ENCODE results near the gene PNKD. TPM values are rescaled to one million over a fixed set of nuclear protein-coding genes. Genes with fewer than 3 reads are reported as not detected.

Gene PNKD
- total RNA-seq, 2 experiments from 2014 or later, result 20.4 to 21.4 TPM

DNA sequence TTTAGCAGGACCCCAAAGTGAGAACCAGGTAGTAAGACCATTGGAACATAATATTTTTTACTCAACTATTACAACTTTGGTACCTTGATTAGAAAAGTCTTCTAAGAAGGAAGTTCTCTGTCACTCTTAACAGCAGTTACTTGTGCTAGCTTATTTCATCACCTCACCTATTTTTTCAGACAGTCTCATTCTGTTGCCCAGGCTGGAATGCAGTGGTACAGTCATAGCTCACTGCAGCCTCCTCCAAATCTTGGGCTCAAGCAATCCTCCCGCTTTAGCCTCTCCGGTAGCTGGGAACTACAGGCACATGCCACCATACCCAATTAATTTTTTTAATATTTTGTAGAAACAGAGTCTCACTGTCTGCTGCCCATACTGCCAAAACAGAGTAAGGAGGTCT, 35.3 kb upstream of the PNKD start:
- Mint-ChIP-seq H3K27me3 (ENCODE audit: low read depth) (no peaks in the 10 kb centered on the region), H3K27ac (peak overlapping the region; percentile 65), H3K4me3 (no peak overlapping the region), H3K36me3 (ENCODE audit: low read depth) (peaks cover 73% of the 10 kb centered on the region), H3K9me3 (no peaks in the 10 kb centered on the region), H3K4me1 (ENCODE audit: low read depth) (peaks cover 31% of the 10 kb centered on the region)
- DNase-seq, result no peak
- CTCF ChIA-PET, result interaction anchor here (0.6 to 1.3 kb wide), 3 partner anchors 9 to 37 kb away, joined by 3 to 4 read pairs (median 3); no protein-coding TSS in a partner anchor
- intact Hi-C loops (cut with micrococcal nuclease), result no loop called here

DNA sequence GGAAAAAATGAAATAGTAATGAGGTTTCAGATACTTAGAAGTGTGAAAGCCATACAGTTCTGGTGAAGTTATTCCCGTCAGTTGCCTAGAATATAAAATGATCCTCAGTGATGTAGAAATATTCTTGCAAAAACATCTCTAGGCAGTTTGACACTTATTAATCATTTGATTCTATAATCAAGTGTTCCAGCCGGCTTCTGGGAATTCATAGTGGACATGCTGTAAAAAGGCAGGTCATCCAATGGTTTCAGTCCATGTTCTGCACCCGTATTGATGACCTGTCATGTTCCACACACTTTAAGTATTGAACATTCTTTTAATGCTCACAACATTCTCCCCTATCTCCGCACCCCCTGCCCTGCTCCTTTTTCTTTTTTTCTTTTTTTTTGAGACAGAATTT, 33.5 kb upstream of the PNKD start:
- Mint-ChIP-seq H3K9me3 (no peaks in the 10 kb centered on the region), H3K36me3 (ENCODE audit: low read depth) (peaks cover 67% of the 10 kb centered on the region), H3K27me3 (ENCODE audit: low read depth) (no peaks in the 10 kb centered on the region), H3K4me3 (no peak overlapping the region), H3K27ac (no peak overlapping the region), H3K4me1 (ENCODE audit: low read depth) (peaks cover 16% of the 10 kb centered on the region)
- CTCF ChIA-PET, result interaction anchor here (0.7 to 1.9 kb wide), 2 partner anchors 20 to 1058 kb away, joined by 3 to 9 read pairs; no protein-coding TSS in a partner anchor
- intact Hi-C loops (cut with micrococcal nuclease), result no loop called here
- DNase-seq, result no peak

DNA sequence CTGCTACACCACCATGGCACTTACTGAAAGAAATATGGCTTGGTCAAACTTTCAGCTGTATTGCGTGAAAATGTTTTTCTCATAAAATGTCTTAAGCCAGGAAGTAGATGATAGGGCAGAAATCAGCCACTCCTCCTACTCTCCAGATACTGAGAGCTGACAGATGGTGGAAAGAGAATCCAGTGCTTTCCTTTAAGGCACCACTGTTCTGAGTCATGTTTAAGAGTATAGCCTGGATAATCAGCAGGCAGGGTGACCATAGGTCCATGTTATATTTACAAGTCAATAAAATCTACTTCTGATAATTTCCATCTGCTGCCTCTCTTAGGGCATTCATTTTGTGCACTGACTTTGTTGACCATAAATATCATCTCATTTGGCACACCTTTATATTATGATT, 31.4 kb upstream of the PNKD start:
- Mint-ChIP-seq H3K4me1 (ENCODE audit: low read depth) (peaks cover 11% of the 10 kb centered on the region), H3K9me3 (no peaks in the 10 kb centered on the region), H3K27ac (peak overlapping the region; percentile 41), H3K27me3 (ENCODE audit: low read depth) (no peaks in the 10 kb centered on the region), H3K4me3 (no peak overlapping the region), H3K36me3 (ENCODE audit: low read depth) (peaks cover 62% of the 10 kb centered on the region)
- DNase-seq, result no peak
- intact Hi-C loops (cut with micrococcal nuclease), result no loop called here
- CTCF ChIA-PET, result no interaction called here

DNA sequence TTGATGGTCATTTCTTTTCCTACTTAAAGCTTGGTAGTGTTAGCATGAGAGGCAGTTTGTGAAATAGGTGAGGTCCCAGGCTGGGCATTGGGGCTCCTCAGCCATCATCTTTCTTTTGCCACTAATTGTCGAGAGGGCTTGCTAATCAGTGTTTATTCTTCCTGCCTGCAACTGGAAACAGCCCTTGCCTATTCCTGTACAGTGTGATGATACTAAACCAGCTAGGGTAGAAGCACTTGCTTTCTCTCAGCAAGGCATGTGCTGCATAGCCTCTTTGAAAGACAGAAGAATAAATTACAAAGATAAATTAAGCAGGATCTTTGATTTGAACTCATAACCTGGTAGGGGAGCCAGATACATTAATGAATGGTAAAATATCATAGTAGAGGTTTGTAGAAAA, 26.1 kb upstream of the PNKD start:
- peak overlapping the region; percentile 46 for H3K27ac Mint-ChIP-seq
- no peak overlapping the region for H3K4me3 Mint-ChIP-seq
- H3K27me3 Mint-ChIP-seq (ENCODE audit: low read depth), result no peaks in the 10 kb centered on the region
- H3K9me3 Mint-ChIP-seq, result no peaks in the 10 kb centered on the region
- DNase-seq, result no peak
- intact Hi-C loops (cut with micrococcal nuclease), result no loop called here
- H3K36me3 Mint-ChIP-seq (ENCODE audit: low read depth), result peaks cover 59% of the 10 kb centered on the region
- H3K4me1 Mint-ChIP-seq (ENCODE audit: low read depth), result peaks cover 6% of the 10 kb centered on the region
- CTCF ChIA-PET, result interaction anchor here (1.1 to 4.8 kb wide), 4 partner anchors 9 to 14 kb away, joined by 3 to 24 read pairs (median 14); no protein-coding TSS in a partner anchor

DNA sequence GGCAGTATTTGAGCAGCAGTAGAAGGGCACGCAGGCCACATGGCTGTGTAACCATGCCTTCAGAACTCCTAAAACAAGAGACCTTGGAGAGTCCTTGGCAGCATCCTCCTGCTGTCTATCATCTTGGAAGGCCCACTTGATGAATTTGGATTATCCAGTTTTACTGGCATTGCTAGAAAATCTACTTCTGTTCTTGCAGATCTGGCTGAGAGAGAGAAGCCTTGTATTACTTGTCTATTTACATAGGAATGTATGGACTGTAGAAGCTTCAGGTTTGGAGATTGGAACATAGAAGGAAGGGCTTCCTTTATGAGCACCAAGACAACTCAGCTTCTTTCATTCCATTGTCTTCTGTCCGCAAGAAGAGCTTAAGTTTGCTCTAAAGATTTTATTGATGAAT, 25.7 kb upstream of the PNKD start:
- DNase-seq, result no peak
- no peak overlapping the region for H3K4me3 Mint-ChIP-seq
- H3K36me3 Mint-ChIP-seq (ENCODE audit: low read depth), result peaks cover 60% of the 10 kb centered on the region
- peak overlapping the region; percentile 46 for H3K27ac Mint-ChIP-seq
- no peaks in the 10 kb centered on the region for H3K9me3 Mint-ChIP-seq
- peaks cover 6% of the 10 kb centered on the region for H3K4me1 Mint-ChIP-seq (ENCODE audit: low read depth)
- H3K27me3 Mint-ChIP-seq (ENCODE audit: low read depth), result no peaks in the 10 kb centered on the region
- CTCF ChIA-PET, result interaction anchor here (1.1 to 4.8 kb wide), 4 partner anchors 10 to 15 kb away, joined by 3 to 24 read pairs (median 14); no protein-coding TSS in a partner anchor
- intact Hi-C loops (cut with micrococcal nuclease), result no loop called here

DNA sequence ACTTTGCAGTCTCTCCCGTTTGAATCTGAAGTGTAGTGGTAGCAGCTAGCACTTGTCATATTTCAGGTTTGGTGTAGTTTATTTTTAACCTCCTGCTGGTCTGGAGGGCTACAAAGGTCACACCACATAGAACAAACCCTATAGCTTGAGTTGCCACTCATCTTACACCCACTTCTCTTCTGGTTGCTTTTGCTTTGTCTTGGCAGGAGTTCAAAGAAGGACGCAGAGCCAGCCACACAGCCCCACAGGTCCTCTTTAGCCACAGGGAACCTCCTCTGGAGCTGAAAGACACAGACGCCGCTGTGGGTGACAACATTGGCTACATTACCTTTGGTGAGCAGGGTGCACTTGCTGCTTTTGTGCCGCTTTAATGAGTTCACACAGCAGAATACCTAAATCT, 25.1 kb upstream of the PNKD start:
- no peaks in the 10 kb centered on the region for H3K9me3 Mint-ChIP-seq
- DNase-seq, result no peak
- CTCF ChIA-PET, result interaction anchor here (1.3 to 4.8 kb wide), 3 partner anchors 12 to 15 kb away, joined by 4 to 24 read pairs (median 23); no protein-coding TSS in a partner anchor
- H3K4me1 Mint-ChIP-seq (ENCODE audit: low read depth), result peaks cover 5% of the 10 kb centered on the region
- H3K27ac Mint-ChIP-seq, result peak overlapping the region; percentile 46
- no peak overlapping the region for H3K4me3 Mint-ChIP-seq
- peaks cover 61% of the 10 kb centered on the region for H3K36me3 Mint-ChIP-seq (ENCODE audit: low read depth)
- H3K27me3 Mint-ChIP-seq (ENCODE audit: low read depth), result no peaks in the 10 kb centered on the region
- intact Hi-C loops (cut with micrococcal nuclease), result no loop called here

DNA sequence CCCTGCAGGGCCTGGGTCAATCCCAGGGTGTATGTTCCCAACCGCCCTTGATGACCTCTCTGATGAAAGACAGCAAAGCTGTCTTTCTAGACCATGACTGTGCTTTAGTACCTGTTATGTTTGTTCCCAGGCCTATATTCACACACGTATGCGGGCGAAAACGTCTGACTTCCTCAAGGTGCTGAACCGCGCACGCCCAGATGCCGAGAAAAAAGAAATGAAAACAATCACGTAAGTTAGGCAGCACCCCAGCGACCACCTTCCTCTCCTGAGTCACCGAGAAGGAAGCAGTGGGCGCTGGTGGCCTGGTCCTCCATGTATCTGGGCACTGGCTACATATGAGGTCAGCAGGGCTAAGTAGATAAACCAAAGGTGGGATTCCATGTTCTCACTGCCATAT, 20.6 kb upstream of the PNKD start:
- no peaks in the 10 kb centered on the region for H3K27me3 Mint-ChIP-seq (ENCODE audit: low read depth)
- CTCF ChIA-PET, result no interaction called here
- no peaks in the 10 kb centered on the region for H3K4me1 Mint-ChIP-seq (ENCODE audit: low read depth)
- intact Hi-C loops (cut with micrococcal nuclease), result no loop called here
- DNase-seq, result no peak
- H3K4me3 Mint-ChIP-seq, result no peak overlapping the region
- peaks cover 67% of the 10 kb centered on the region for H3K36me3 Mint-ChIP-seq (ENCODE audit: low read depth)
- no peaks in the 10 kb centered on the region for H3K9me3 Mint-ChIP-seq
- H3K27ac Mint-ChIP-seq, result peak overlapping the region; percentile 65

DNA sequence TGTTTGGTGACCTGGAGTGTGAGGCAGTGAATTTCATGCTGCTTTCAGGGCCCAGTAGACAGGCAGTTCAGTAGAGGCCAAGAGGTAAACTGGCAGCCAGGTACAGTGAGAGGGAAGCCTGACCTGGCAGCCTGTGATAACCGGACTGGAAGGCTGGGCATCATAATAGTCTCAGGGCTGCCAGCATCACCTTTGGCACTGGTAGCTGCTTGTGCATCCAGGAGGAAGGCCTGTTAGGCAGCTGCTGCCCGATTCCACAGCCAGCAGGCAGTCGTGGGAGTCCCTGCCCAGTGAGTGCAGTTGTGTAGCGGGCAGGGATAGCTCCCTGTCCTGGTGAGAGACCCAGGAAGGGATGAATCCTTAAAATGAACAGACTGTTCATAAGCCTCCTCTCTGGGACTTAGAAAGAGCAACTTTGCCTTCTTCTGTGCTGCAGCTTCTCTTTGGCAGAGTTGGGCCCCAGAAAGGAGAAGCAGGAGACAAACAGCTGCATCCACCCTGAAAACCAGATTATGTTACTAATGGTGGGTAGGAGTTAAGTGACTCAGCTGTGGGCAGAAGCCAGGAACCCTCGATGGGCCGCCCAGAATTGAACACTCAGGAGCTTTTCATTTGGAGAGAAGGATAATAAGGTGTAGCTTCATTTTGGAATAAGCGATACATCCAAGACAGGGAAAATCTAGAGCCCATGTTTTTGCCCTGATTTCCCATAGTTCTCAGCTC, 17.6 kb upstream of the PNKD start:
- DNase-seq, result no peak
- peaks cover 50% of the 10 kb centered on the region for H3K36me3 Mint-ChIP-seq (ENCODE audit: low read depth)
- peaks cover 13% of the 10 kb centered on the region for H3K4me1 Mint-ChIP-seq (ENCODE audit: low read depth)
- intact Hi-C loops (cut with micrococcal nuclease), result no loop called here
- CTCF ChIA-PET, result interaction anchor here (0.5 to 1.1 kb wide), 3 partner anchors 21 to 96 kb away, joined by 3 to 4 read pairs (median 3); no protein-coding TSS in a partner anchor
- no peak overlapping the region for H3K4me3 Mint-ChIP-seq
- no peaks in the 10 kb centered on the region for H3K27me3 Mint-ChIP-seq (ENCODE audit: low read depth)
- H3K9me3 Mint-ChIP-seq, result no peaks in the 10 kb centered on the region
- H3K27ac Mint-ChIP-seq, result peak overlapping the region; percentile 70

DNA sequence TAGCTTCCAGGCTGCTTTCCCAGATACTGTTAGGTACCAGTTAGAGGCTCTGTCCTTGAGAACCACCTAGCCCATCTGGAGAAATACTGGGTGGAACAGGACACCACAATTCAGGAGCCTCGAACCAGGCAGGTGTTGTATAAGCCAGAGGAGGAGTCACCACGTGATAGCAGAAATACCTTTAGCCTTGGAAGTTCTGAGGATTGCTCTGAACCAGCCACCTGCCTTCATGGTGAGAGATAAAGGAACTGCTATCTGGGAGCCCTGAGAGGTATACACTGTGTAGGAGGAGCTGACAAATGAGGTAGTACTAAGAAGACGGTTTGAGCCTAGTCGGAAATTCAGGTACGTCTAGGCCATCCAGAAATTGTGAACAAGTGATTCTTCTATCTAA, 17.1 kb upstream of the PNKD start:
- CTCF ChIA-PET, result interaction anchor here (0.6 to 1.1 kb wide), 2 partner anchors 20 to 94 kb away, joined by 3 to 4 read pairs; no protein-coding TSS in a partner anchor
- DNase-seq, result no peak
- H3K9me3 Mint-ChIP-seq, result no peaks in the 10 kb centered on the region
- H3K4me3 Mint-ChIP-seq, result no peak overlapping the region
- peaks cover 14% of the 10 kb centered on the region for H3K4me1 Mint-ChIP-seq (ENCODE audit: low read depth)
- intact Hi-C loops (cut with micrococcal nuclease), result no loop called here
- H3K36me3 Mint-ChIP-seq (ENCODE audit: low read depth), result peaks cover 46% of the 10 kb centered on the region
- no peaks in the 10 kb centered on the region for H3K27me3 Mint-ChIP-seq (ENCODE audit: low read depth)
- peak overlapping the region; percentile 70 for H3K27ac Mint-ChIP-seq

DNA sequence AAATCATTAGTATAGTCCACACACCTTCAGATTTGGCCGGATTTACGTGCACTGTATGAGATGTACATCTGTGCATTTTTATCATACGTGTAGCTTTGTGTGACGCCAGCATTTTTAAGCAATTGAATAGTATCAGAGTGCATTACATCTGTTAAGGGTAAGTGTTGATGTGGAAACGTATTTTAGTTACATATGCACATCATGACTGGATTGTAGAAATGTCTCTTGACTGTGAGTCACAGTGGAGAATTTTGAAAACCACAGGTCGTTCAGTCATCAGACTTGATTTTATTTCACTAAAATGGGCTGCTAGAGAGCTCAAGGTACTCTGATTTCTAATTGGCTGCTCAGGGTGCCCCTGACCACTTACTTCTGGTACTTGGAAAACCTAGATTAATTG, 14.9 kb upstream of the PNKD start:
- Mint-ChIP-seq H3K9me3 (no peaks in the 10 kb centered on the region), H3K4me1 (ENCODE audit: low read depth) (peaks cover 18% of the 10 kb centered on the region), H3K27me3 (ENCODE audit: low read depth) (no peaks in the 10 kb centered on the region), H3K36me3 (ENCODE audit: low read depth) (peaks cover 31% of the 10 kb centered on the region), H3K4me3 (no peak overlapping the region), H3K27ac (peak overlapping the region; percentile 73)
- intact Hi-C loops (cut with micrococcal nuclease), result no loop called here
- CTCF ChIA-PET, result interaction anchor here (1.1 to 3.0 kb wide), 3 partner anchors 11 to 68 kb away, joined by 3 to 20 read pairs (median 3); no protein-coding TSS in a partner anchor
- DNase-seq, result no peak

DNA sequence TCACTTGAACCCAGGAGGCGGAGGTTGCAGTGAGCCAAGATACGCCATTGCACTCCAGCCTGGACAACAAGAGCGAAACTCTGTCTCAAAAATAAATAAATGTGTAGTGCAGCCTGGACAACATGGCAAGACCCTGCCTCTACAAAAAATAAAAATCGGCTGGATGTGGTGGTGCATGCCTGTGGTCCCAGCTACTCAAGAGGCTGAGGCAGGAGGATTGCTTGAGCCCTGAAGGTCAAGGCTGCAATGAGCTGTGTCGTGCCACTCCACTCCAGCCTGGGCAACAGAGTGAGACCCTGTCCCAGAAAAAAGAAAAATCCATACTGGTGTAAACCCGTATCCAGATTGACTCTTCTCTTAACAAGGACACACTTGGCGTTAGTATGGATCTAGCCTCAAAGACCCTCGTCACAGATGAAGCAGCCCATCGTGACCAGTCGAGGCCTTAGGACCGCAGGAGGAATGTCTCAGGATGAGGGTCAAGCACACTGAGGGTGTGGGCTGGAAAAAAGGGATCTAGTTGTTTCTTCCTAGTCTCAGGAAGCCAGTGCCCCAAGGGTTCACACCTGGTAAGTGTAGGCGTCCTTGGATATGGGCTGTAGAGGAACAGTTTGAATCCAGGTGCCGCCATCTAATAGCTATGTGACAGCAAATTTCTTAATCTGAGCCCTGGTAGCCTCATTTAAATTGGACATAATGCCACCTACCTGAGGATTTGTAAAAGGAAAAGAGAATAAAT, 13.5 kb upstream of the PNKD start:
- H3K4me1 Mint-ChIP-seq (ENCODE audit: low read depth), result peaks cover 18% of the 10 kb centered on the region
- peaks cover 21% of the 10 kb centered on the region for H3K36me3 Mint-ChIP-seq (ENCODE audit: low read depth)
- CTCF ChIA-PET, result interaction anchor here (0.7 to 3.0 kb wide), 20 partner anchors 12 to 100 kb away, joined by 3 to 24 read pairs (median 5); partner anchors contain the start of genes ARPC2, CATIP and PNKD
- no peaks in the 10 kb centered on the region for H3K9me3 Mint-ChIP-seq
- DNase-seq, result no peak
- H3K4me3 Mint-ChIP-seq, result no peak overlapping the region
- intact Hi-C loops (cut with micrococcal nuclease), result loop anchor here (1.0 kb wide), 4 partner anchors 27 to 87 kb away; no protein-coding TSS in a partner anchor
- H3K27me3 Mint-ChIP-seq (ENCODE audit: low read depth), result no peaks in the 10 kb centered on the region
- peak overlapping the region; percentile 87 for H3K27ac Mint-ChIP-seq

DNA sequence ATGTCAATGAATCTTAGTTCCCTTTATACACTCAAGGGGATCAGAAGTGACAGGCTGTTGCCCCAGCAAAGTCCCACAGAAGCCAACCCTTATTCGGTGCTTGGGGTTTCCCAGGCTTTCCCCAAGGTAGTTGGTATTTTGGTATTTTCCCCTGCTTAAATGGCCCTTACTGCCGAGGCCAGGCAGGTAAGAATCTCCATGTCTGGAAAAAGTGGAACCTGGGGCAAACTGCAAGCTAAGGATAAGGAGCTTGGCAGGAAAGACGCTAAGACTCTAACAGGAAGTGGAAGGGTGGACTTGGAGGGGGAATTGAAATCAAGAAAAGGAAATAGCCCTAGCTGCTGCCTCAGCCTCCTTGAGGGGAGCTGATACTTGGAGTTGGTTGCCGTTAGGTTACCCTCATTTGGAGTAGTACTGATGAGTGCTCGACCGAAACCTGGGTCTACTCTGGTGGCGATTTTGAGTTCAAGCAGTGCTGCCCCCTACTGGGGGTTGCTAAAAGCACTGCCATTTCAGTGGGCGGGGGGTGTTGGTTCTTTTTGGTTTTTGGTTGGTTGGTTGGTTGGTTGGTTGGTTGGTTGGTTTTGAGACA, 12.8 kb upstream of the PNKD start:
- H3K4me1 Mint-ChIP-seq (ENCODE audit: low read depth), result peaks cover 18% of the 10 kb centered on the region
- no peaks in the 10 kb centered on the region for H3K9me3 Mint-ChIP-seq
- no peak overlapping the region for H3K4me3 Mint-ChIP-seq
- H3K27ac Mint-ChIP-seq, result peak overlapping the region; percentile 87
- no peaks in the 10 kb centered on the region for H3K27me3 Mint-ChIP-seq (ENCODE audit: low read depth)
- peaks cover 18% of the 10 kb centered on the region for H3K36me3 Mint-ChIP-seq (ENCODE audit: low read depth)
- CTCF ChIA-PET, result interaction anchor here (0.7 to 3.0 kb wide), 21 partner anchors 12 to 136 kb away, joined by 3 to 24 read pairs (median 5); partner anchors contain the start of genes ARPC2, CATIP and PNKD
- peak; percentile 79 for DNase-seq
- intact Hi-C loops (cut with micrococcal nuclease), result loop anchor here (1.0 kb wide), 4 partner anchors 28 to 88 kb away; no protein-coding TSS in a partner anchor
